B cell (primary cell): ENCODE results near the gene KLF16. TPM values are rescaled to one million over a fixed set of nuclear protein-coding genes. Genes with fewer than 3 reads are reported as not detected.
A peak's percentile ranks its signal among the peaks of the same experiment; 100 is the strongest.

Experiments
- ATAC-seq: fragments of 200-7000 bp; cut with Tn5 transposase; one replicate; pipeline ENCODE4 v1.10.0; 2021; ENCODE audit warnings: low read depth, mild to moderate bottlenecking, moderate number of reproducible peaks, moderate library complexity
- CTCF ChIA-PET: fragments of 350-600 bp; sonication (Branson Sonifier 250); formaldehyde crosslinking; loops from one replicate; lab custom pipeline; 2021; ENCODE audit warnings: antibody characterized with exemption, inconsistent platforms; lab: Charles Lee
- POLR2A ChIA-PET: fragments of 350-600 bp; sonication (Branson Sonifier 250); formaldehyde crosslinking; loops from one replicate; lab custom pipeline; 2021; ENCODE audit warnings: antibody characterized with exemption; lab: Charles Lee
- DNase-seq: peaks from one replicate; pipeline ENCODE4 v3.0.0; 2013
- H2AFZ ChIP-seq: 2 replicates; pipeline ENCODE4 v1.6.1; 2012; ENCODE audit warnings: mild to moderate bottlenecking, low read depth, low read length; ENCODE audit not compliant: insufficient read depth, poor library complexity, severe bottlenecking
- H3K27ac ChIP-seq, 2 donors: 1 replicate in 1 of 2; 2 replicates in 1 of 2; pipeline ENCODE4 v1.5.1; 2012 to 2013; ENCODE audit warnings: low read length in 2 of 2, mild to moderate bottlenecking in 2 of 2, moderate library complexity in 1 of 2
- H3K27me3 ChIP-seq, 4 experiments: fragments of 200-600 bp in 1 of 4; sonication (generic) in 1 of 4; replicated peaks in 1 of 4; 1 replicate in 2 of 4; 2 replicates in 2 of 4; pipeline versions ENCODE4 v1.6.1 to v1.7.0; 2013 to 2016; ENCODE audit warnings: low read length in 3 of 4, mild to moderate bottlenecking in 2 of 4, mixed read lengths in 1 of 4, moderate library complexity in 1 of 4; ENCODE audit not compliant: insufficient read depth in 4 of 4, control insufficient read depth in 3 of 4; ENCODE audit errors: control extremely low read depth in 1 of 4
- H3K36me3 ChIP-seq, 2 experiments: replicated peaks in 1 of 2; 1 replicate in 1 of 2; 2 replicates in 1 of 2; pipeline versions ENCODE4 v1.6.1 to v1.7.1; 2013; ENCODE audit warnings: low read length in 1 of 2; ENCODE audit not compliant: insufficient read depth in 2 of 2, control insufficient read depth in 1 of 2; ENCODE audit errors: control extremely low read depth in 1 of 2, extremely low read depth in 1 of 2
- H3K4me1 ChIP-seq, 2 donors: fragments of 200-600 bp in 1 of 2; sonication (generic) in 1 of 2; 1 replicate in 1 of 2; 2 replicates in 1 of 2; pipeline versions ENCODE4 v1.5.1 to v1.6.1; 2013 to 2017; ENCODE audit warnings: low read length in 2 of 2; ENCODE audit not compliant: control insufficient read depth in 2 of 2, insufficient read depth in 2 of 2
- H3K4me2 ChIP-seq: replicated peaks from 2 replicates; pipeline ENCODE3; 2012; ENCODE audit warnings: mild to moderate bottlenecking, low read depth, low read length; ENCODE audit not compliant: poor library complexity, severe bottlenecking
- H3K4me3 ChIP-seq, 5 experiments: fragments of 200-600 bp in 1 of 5; sonication (generic) in 1 of 5; 1 replicate in 3 of 5; 2 replicates in 2 of 5; pipeline versions ENCODE4 v1.5.1 to v1.7.0; 2011 to 2016; ENCODE audit warnings: low read length in 4 of 5, mild to moderate bottlenecking in 4 of 5, low read depth in 2 of 5, control low read depth in 1 of 5, moderate library complexity in 1 of 5; ENCODE audit not compliant: insufficient read depth in 1 of 5; ENCODE audit errors: control extremely low read depth in 1 of 5, extremely low read depth in 1 of 5
- H3K79me2 ChIP-seq: fragments of 200-600 bp; sonication (generic); one replicate; pipeline ENCODE4 v1.6.0; 2016; ENCODE audit warnings: low read length; ENCODE audit not compliant: control insufficient read depth, insufficient read depth
- H3K9ac ChIP-seq: fragments of 200-600 bp; sonication (generic); 2 replicates; pipeline ENCODE4 v1.6.1; 2017; ENCODE audit warnings: mild to moderate bottlenecking, low read length, moderate library complexity
- H3K9me3 ChIP-seq, 3 donors: one replicate each; pipeline versions ENCODE4 v1.6.1 to v1.7.1; 2013; ENCODE audit warnings: low read length in 2 of 3; ENCODE audit not compliant: control insufficient read depth in 2 of 3, insufficient read depth in 1 of 3; ENCODE audit errors: control extremely low read depth in 1 of 3
- H4K20me1 ChIP-seq: 2 replicates; pipeline ENCODE4 v1.6.0; 2012; ENCODE audit warnings: mild to moderate bottlenecking, low read length; ENCODE audit not compliant: insufficient read depth, control insufficient read depth, poor library complexity, severe bottlenecking
- H3K27ac Mint-ChIP-seq: one replicate; pipeline ENCODE4 v1.8.0; 2021; ENCODE audit warnings: mixed read lengths
- H3K27me3 Mint-ChIP-seq: one replicate; pipeline ENCODE4 v1.8.0; 2021; ENCODE audit warnings: mixed read lengths
- H3K4me1 Mint-ChIP-seq: one replicate; pipeline ENCODE4 v1.8.0; 2021; ENCODE audit warnings: mixed read lengths
- H3K4me3 Mint-ChIP-seq: one replicate; pipeline ENCODE4 v1.8.0; 2021; ENCODE audit warnings: mixed read lengths
- H3K9me3 Mint-ChIP-seq: one replicate; pipeline ENCODE4 v1.8.0; 2022; ENCODE audit warnings: mixed read lengths; ENCODE audit not compliant: insufficient read depth
- CTCF ChIP-seq: fragments of 200-600 bp; IDR thresholded peaks from one replicate; pipeline ENCODE4 v1.8.0; 2022; ENCODE audit warnings: antibody characterized with exemption, mild to moderate bottlenecking
- EZH2 ChIP-seq: IDR thresholded peaks from 2 replicates; pipeline ENCODE4 v1.6.1; 2012; ENCODE audit warnings: borderline replicate concordance, low read depth, mild to moderate bottlenecking, moderate library complexity, low read length; ENCODE audit not compliant: insufficient read depth, poor library complexity, severe bottlenecking
- WGBS: methylation state at CpG from one replicate; pipeline ENCODE4 v1.1.5; 2013; ENCODE audit warnings: missing lambda C conversion rate; ENCODE audit not compliant: insufficient coverage; 5-methylcytosine and 5-hydroxymethylcytosine counted together
- intact Hi-C: fragments of 100-400 bp; cut with micrococcal nuclease; formaldehyde crosslinking; loops from one replicate; pipeline ENCODE4 v1.10.0; 2022
- polyA plus RNA-seq: library from polyadenylated mRNA; depleted of rRNA; stranded (reverse); fragments of >200 nt; gene quantifications from 2 replicates; pipeline ENCODE4 v1.2.3, GENCODE V29; 2012
- total RNA-seq, 2 donors: library from RNA; stranded (reverse); fragments of 120-200 nt in 1 of 2; gene quantifications; 1 replicate in 1 of 2; 2 replicates in 1 of 2; pipeline versions ENCODE4 v1.2.3 to v1.2.4, GENCODE V29; 2013 to 2022

KLF16 gene
- total and polyA plus RNA-seq, 2 donors (not counting 1 experiment from before 2014, with no cell fraction given) = 29.7 to 49.0 TPM

GRCh38 chr19:1908364-1908678, 44.9 kb upstream of the KLF16 start:
- no peak overlapping the region for H3K9ac ChIP-seq
- TF ChIP-seq EZH2 (no peak), CTCF (no peak)
- peak overlapping the region; percentile 26 for H3K27ac Mint-ChIP-seq
- no peak overlapping the region for H3K4me3 ChIP-seq
- peaks cover 0 to 2% (median 0%) of the 10 kb centered on the region in 3 donors for H3K9me3 ChIP-seq
- WGBS = 96% methylated on average over 13 of the region's 13 CpGs
- no peak overlapping the region for H3K4me3 Mint-ChIP-seq
- ChIA-PET POLR2A (interaction anchor here (0.6 kb wide), 1 partner anchor 21 kb away, joined by 5 read pairs; no protein-coding TSS in a partner anchor), CTCF (interaction anchor here (1.0 kb wide), 1 partner anchor 44 kb away, joined by 3 read pairs; no protein-coding TSS in a partner anchor)
- H3K4me2 ChIP-seq = peak overlapping the region; percentile 30
- intact Hi-C loops = loop anchor here (10.0 kb wide), 1 partner anchor 186 kb away; the partner anchor contains the start of genes IZUMO4 and MOB3A
- no peaks in the 10 kb centered on the region for H3K27me3 ChIP-seq
- H3K9me3 Mint-ChIP-seq = no peaks in the 10 kb centered on the region
- H3K79me2 ChIP-seq = peaks cover 78% of the 10 kb centered on the region
- H3K36me3 ChIP-seq = peaks cover 0 to 4% of the 10 kb centered on the region in 2 experiments
- peaks cover 41 to 58% of the 10 kb centered on the region in 2 donors for H3K4me1 ChIP-seq
- no peak for ATAC-seq
- H3K27ac ChIP-seq = no peak overlapping the region
- H3K4me1 Mint-ChIP-seq = peaks cover 44% of the 10 kb centered on the region
- H3K27me3 Mint-ChIP-seq = no peaks in the 10 kb centered on the region
- H4K20me1 ChIP-seq = peaks cover 60% of the 10 kb centered on the region
- H2AFZ ChIP-seq = no peak overlapping the region
- no peak for DNase-seq

- Mint-ChIP-seq H3K9me3 (no peaks in the 10 kb centered on the region), H3K27ac (peak overlapping the region; percentile 26), H3K4me1 (peaks cover 48% of the 10 kb centered on the region), H3K27me3 (no peaks in the 10 kb centered on the region), H3K4me3 (no peak overlapping the region)
- H3K9me3 ChIP-seq = peaks cover 0 to 2% (median 0%) of the 10 kb centered on the region in 3 donors
- CTCF ChIA-PET = interaction anchor here (1.0 kb wide), 1 partner anchor 43 kb away, joined by 3 read pairs; no protein-coding TSS in a partner anchor
- H3K27ac ChIP-seq = no peak overlapping the region
- 92% methylated on average over 43 of the region's 43 CpGs for WGBS
- peaks cover 46 to 63% of the 10 kb centered on the region in 2 donors for H3K4me1 ChIP-seq
- intact Hi-C loops = loop anchor here (10.0 kb wide), 1 partner anchor 187 kb away; the partner anchor contains the start of genes IZUMO4 and MOB3A
- ATAC-seq (no peak), DNase-seq (no peak)
- no peaks in the 10 kb centered on the region for H3K27me3 ChIP-seq
- H3K9ac ChIP-seq = no peak overlapping the region
- no peak overlapping the region for H3K4me3 ChIP-seq
- no peak overlapping the region for H2AFZ ChIP-seq
- peak overlapping the region; percentile 30 for H3K4me2 ChIP-seq
- no peaks in the 10 kb centered on the region for H3K36me3 ChIP-seq
- POLR2A ChIA-PET = interaction anchor here (0.6 to 4.1 kb wide), 3 partner anchors 12 to 52 kb away, joined by 3 to 24 read pairs (median 5); no protein-coding TSS in a partner anchor
- TF ChIP-seq EZH2 (no peak), CTCF (no peak)
- H4K20me1 ChIP-seq = peaks cover 54% of the 10 kb centered on the region
- H3K79me2 ChIP-seq = peaks cover 72% of the 10 kb centered on the region
Measured at GRCh38 chr19:1907563-1908363, 44.4 kb upstream of the KLF16 start.
